Measurements from ENCODE around the gene SLC25A43.
"Not testable (repeated sequence)": the region's sequence is repeated elsewhere in the genome, so short reads cannot be mapped to it uniquely, and the experiment has no call there.

- TF ChIP-seq, protein P1, sequence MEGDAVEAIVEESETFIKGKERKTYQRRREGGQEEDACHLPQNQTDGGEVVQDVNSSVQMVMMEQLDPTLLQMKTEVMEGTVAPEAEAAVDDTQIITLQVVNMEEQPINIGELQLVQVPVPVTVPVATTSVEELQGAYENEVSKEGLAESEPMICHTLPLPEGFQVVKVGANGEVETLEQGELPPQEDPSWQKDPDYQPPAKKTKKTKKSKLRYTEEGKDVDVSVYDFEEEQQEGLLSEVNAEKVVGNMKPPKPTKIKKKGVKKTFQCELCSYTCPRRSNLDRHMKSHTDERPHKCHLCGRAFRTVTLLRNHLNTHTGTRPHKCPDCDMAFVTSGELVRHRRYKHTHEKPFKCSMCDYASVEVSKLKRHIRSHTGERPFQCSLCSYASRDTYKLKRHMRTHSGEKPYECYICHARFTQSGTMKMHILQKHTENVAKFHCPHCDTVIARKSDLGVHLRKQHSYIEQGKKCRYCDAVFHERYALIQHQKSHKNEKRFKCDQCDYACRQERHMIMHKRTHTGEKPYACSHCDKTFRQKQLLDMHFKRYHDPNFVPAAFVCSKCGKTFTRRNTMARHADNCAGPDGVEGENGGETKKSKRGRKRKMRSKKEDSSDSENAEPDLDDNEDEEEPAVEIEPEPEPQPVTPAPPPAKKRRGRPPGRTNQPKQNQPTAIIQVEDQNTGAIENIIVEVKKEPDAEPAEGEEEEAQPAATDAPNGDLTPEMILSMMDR (IDR thresholded peaks at IDR 0.05): not testable (repeated sequence)
- not testable (repeated sequence) for TF ChIP-seq POLR2A (IDR thresholded peaks at IDR 0.05)
These were observed 12.5 kb upstream of the SLC25A43 start for GRCh38 chrX:119386685-119387084.
